ENCODE measurements around the gene CD37. TPM values are rescaled to one million over a fixed set of nuclear protein-coding genes. Genes with fewer than 3 reads are reported as not detected.

CD37 gene
- total and polyA plus RNA-seq, 2 experiments from 2014 or later: 106 TPM; not detected in 1

GRCh38 chr19:49357186-49357585 lies 22.0 kb downstream of the CD37 start:
- Mint-ChIP-seq H3K4me3 (no peak overlapping the region), H3K36me3 (ENCODE audit: low read depth) (peaks cover 79% of the 10 kb centered on the region), H3K27me3 (ENCODE audit: insufficient read depth, low read depth, poor library complexity) (peaks cover 25% of the 10 kb centered on the region), H3K27ac (no peak overlapping the region), H3K4me1 (peaks cover 22% of the 10 kb centered on the region), H3K9me3 (peaks cover 5% of the 10 kb centered on the region; the same call in 2 of the 3 replicates)
- peaks cover 33% of the 10 kb centered on the region for H3K36me3 ChIP-seq (ENCODE audit: insufficient read depth)
- H3K4me3 ChIP-seq: no peak overlapping the region
- H3K4me2 ChIP-seq: no peak overlapping the region
- no peaks in the 10 kb centered on the region for H3F3A ChIP-seq (replicated peaks; ENCODE audit: low read depth)
- H2AFZ ChIP-seq: no peak overlapping the region
- no peak for ATAC-seq
- no peak overlapping the region for H3K27ac ChIP-seq (ENCODE audit: low read depth)
- no peak for DNase-seq (ENCODE audit: low spot score)
- no peaks in the 10 kb centered on the region for H3K27me3 ChIP-seq (ENCODE audit: insufficient read depth)
- TF ChIP-seq STAT1 (IDR thresholded peaks at IDR 0.05; ENCODE audit: unreplicated experiment): no peak
- TF ChIP-seq NANOG (IDR thresholded peaks at IDR 0.05; ENCODE audit: borderline replicate concordance): no peak
- no peak for TF ChIP-seq POLR2AphosphoS5 (IDR thresholded peaks at IDR 0.05; ENCODE audit: low read depth)
- TF ChIP-seq CTCF (conservative IDR thresholded peaks at IDR 0.05; ENCODE audit: low read depth in 2 of 2): no peak
- TF ChIP-seq CREB1 (CRISPR knock-in tag; IDR thresholded peaks at IDR 0.05; ENCODE audit: low read depth): no peak
- TF ChIP-seq JUNB (IDR thresholded peaks at IDR 0.05; ENCODE audit: unreplicated experiment): no peak
- no peak for TF ChIP-seq ZNF331 (CRISPR knock-in tag; IDR thresholded peaks at IDR 0.05; ENCODE audit: low read depth)
- no peak for TF ChIP-seq EZH2phosphoT487 (IDR thresholded peaks at IDR 0.05; ENCODE audit: unreplicated experiment)
- TF ChIP-seq, protein P1, sequence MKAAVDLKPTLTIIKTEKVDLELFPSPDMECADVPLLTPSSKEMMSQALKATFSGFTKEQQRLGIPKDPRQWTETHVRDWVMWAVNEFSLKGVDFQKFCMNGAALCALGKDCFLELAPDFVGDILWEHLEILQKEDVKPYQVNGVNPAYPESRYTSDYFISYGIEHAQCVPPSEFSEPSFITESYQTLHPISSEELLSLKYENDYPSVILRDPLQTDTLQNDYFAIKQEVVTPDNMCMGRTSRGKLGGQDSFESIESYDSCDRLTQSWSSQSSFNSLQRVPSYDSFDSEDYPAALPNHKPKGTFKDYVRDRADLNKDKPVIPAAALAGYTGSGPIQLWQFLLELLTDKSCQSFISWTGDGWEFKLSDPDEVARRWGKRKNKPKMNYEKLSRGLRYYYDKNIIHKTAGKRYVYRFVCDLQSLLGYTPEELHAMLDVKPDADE (IDR thresholded peaks at IDR 0.05): no peak
- TF ChIP-seq ZNF114 (CRISPR knock-in tag; IDR thresholded peaks at IDR 0.05): no peak
- no peak for TF ChIP-seq ZNF462 (CRISPR knock-in tag; IDR thresholded peaks at IDR 0.05)
- TF ChIP-seq REST (IDR thresholded peaks at IDR 0.05; ENCODE audit: unreplicated experiment): no peak
- no peak for TF ChIP-seq EZH2 (IDR thresholded peaks at IDR 0.05; ENCODE audit: low read depth, unreplicated experiment)
- H3K4me1 ChIP-seq (ENCODE audit: insufficient read depth): peaks cover 5% of the 10 kb centered on the region; the same call in 1 of the 2 replicates
- no peaks in the 10 kb centered on the region for H3K9me2 ChIP-seq (ENCODE audit: insufficient read depth)
- no peaks in the 10 kb centered on the region; the same call in 1 of the 2 replicates for H4K20me1 ChIP-seq (replicated peaks; ENCODE audit: insufficient read depth)
- peaks cover 32% of the 10 kb centered on the region for H3K79me2 ChIP-seq (replicated peaks; ENCODE audit: insufficient read depth)

Data from GM23338 (cell line).